HG03280 (cell line): ENCODE measurements around the gene ANKRD65.
A peak's percentile ranks its signal among the peaks of the same experiment; 100 is the strongest.
"Not testable (repeated sequence)": the region's sequence is repeated elsewhere in the genome, so short reads cannot be mapped to it uniquely, and the experiment has no call there.

Experiments
- ATAC-seq: cut with Tn5 transposase; IDR thresholded peaks from one replicate; pipeline ENCODE4 v1.9.1; 2021; ENCODE audit warnings: mild to moderate bottlenecking, moderate library complexity; ENCODE audit not compliant: unreplicated experiment

Gene ANKRD65

DNA sequence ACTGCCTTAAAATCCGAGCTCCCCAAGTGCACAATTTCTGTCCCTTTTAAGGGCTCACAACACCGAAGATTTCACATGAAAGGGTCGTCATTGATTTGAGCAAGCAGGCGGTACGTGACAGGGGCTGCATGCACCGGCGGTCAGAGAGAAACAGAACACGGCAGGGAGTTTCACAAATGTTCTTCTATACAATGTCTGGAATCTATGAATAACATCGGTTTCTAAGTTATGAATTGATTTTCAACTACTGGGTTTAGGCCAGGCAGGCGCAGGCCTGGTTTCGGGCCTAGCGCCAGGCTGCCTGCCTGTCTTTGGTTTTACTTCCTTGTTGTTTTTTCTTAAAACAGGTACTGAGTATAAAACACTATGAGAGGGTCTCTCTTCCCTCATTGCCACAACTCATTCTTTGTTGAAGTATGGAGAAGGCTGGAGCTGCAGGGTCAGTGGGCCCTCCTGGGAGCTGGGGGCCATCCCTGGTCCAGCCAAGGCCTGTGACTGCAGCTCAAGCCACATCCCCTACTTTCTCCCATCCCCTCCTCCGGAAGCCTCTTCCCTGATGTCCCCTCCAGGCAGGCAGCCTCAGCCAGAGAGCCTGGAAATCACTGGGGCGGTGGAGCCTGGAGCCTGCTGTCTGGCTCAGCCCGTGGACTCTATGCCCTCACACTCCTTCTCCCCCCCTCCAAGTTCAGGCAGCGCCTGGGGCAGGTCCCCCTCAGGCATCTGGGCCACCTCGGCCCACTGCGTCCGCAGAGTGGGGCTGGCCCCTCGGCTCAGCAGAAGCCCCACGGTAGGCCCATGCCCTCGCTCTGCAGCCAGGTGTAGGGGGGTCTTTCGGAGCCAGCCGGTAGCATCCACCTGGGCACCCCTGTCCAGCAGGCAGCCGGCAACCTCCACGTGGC, 2.4 kb downstream of the ANKRD65 start:
- no peak for ATAC-seq

DNA sequence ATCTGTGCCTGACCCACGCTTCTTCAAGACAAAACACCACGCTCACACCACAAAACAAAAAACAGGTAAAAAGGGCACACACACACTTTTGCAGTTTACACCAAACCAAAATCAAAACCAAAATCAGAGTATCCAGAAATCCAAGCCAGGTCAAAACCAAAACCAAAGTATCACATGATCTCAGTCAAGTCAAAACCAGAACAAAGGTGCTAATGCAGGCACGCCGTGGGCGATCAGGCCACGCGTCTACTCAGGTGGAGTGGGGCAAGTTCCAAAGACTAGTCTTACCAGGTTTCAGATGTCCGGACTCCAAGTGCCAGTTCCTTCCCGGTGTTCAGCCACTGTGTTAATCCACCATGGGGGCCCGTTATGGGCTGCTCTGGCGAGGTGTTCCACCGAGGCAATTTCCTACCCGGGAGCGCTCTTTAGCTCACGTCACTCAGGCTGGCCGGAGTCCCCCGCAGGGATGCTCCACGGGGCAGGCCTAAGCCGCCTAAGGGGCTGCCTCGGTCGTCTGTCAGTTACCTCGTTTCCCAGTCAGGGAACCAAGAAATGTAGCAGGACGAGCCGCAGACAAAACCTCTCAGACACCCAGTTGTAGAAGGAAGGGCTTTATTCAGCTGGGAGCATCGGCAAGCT, 3.1 kb downstream of the ANKRD65 start:
- not testable (repeated sequence) for ATAC-seq

DNA sequence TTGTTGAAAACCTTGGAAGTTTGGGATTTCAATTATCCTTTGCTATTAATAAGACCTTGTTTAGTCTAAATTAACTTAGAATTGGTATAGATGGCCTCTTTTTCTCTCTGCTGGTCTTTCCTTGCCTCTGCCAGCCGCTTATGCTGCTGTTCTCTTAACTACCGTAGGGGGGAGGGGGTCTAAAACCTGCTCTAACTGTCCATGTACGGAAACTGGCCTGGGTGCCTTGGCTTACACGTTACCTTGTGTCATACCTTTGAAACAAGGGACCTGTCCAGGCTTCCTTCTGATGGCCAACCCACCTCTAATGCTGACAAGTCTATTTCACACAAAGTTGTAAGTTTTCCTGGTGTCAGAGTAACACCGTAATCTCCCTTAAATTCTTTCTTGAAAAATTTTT, 3.7 kb downstream of the ANKRD65 start:
- ATAC-seq, result not testable (repeated sequence)

DNA sequence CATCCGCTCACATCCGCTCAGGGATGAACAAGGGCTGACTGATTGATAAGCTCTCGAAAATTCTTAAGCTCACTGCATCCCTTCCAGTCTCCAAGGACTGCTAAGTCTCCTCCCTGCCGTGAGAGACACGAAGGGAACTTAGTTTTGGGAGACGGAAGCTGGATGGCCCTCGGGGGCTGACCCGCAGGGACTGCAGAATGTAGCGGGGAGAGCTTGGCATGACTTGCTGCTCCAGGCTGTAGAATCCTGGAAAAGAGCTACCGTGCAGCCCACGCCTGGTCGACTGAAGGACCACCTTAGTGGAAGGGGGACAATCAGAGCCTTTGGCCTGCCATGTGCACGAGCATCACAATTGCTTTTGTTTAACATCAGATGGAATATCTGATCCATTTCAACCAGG, 5.3 kb downstream of the ANKRD65 start:
- no peak for ATAC-seq

DNA sequence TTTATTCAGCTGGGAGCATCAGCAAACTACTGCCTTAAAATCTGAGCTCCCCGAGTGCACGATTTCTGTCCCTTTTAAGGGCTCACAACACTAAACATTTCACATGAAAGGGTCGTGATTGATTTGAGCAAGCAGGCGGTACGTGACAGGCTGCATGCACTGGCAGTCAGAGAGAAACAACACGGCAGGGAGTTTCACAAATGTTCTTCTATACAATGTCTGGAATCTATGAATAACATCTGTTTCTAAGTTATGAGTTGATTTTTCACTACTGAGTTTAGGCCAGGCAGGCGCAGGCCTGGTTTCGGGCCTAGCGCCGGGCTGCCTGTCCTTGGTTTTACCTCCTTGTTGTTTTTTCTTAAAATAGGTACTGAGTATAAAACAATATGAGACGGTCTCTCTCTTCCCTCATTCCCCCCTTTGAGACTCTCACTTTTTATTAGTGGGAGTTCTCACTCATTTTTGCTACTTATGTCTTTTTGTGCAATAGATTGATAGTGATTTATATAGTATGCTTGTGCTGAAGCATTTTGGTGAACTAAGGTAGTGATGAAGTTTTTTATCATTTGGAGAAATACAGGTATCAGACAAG, 8.7 kb downstream of the ANKRD65 start:
- ATAC-seq, result not testable (repeated sequence)

DNA sequence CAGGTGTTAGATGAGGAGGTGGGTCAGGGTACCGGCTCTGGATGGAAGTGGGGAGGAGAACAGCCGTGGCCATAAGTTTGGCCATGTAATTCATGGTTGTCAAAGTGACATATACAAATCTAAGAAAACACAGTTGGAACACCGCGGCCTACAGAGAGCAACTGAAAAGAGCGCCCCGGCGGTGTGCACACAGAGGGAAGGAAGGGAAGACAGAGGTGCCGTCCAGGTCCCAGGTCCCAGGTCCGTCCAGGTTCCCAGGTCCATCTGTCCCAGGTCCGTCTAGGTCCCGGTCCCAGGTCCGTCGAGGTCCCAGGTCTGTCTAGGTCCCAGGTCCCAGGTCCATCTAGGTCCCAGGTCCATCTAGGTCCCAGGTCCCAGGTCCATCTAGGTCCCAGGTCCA, 9.4 kb downstream of the ANKRD65 start:
- ATAC-seq, result no peak

DNA sequence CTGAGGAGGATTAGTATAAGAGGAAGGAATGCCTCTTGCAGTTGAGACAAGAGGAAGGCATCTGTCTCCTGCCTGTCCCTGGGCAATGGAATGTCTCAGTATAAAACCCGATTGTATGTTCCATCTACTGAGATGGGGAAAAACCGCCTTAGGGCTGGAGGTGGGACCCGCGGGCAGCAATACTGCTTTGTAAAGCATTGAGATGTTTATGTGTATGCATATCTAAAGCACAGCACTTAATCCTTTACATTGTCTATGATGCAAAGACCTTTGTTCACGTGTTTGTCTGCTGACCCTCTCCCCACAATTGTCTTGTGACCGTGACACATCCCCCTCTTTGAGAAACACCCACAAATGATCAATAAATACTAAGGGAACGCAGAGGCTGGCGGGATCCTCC, 10.8 kb downstream of the ANKRD65 start:
- ATAC-seq, result not testable (repeated sequence)

DNA sequence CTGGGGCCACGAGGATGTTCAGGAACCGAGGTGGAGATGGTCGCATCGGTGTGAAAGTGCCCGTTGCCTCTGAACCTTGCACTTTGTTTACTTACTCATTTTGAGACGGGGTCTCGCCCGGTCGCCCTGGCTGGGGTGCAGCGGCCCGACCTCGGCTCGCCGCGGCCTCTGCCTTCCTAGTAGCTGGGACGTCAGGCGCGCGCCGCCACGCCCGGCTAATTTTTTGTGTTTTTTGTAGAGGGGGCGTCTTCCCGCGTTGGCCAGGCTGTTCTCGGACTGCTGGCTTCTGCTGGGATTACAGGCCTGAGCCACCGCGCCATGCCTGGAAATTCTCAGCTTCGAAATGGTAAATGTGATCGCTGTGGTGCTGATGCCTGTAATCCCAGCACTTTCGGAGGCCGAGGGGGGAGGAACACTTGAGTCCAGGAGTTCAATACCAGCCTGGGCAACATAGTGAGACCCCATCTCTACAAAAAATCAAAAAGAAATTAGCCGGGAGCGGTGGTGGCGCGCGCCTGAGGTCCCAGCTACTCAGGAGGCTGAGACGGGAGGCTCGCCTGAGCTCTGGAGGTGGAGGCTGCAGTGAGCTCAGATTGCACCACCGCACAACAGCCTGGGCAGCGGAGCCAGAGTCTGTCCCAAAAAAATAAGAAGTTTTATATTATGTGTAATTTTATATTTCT, 13.3 kb downstream of the ANKRD65 start:
- ATAC-seq, result no peak

DNA sequence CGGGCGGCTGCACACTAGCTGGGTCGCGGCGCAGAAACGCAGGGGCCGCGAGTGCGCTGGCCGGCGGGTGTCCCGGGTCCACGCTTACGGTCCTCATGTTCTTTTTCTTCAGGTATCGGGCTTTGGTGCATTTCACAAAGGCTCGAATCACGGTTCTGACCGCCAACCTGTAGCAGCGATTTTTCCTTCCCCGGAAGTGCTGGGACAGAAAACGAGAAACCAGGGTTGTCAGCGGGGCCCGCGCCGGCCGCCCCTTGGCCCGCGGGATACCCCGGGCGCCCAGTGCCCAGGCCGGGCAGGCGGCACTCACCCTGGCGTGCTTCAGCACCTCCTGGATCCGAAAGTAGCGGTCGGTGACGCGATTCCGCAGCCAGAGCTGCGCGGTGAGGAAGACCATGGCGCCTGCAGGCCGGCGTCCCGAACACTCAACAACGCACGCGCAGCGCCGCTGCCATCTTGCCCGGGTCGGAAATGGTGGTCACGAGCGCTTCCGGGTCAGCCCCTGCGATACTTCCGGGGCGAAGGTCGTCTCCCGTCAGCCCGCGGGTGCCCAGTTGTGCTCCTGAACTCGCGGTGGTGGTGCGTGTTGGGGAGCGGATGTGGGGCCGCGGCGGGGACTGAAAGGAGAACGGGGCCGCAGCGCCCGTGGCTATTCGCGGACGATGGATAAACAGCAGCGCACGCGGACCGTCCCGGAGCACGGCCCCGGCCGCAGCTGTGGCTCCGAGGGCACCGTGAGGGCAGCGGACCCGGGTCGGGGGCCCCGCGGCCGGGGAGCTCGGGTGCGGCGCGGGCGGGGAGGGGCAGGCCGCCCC, 14.0 kb downstream of the ANKRD65 start, which contains the start of gene MRPL20:
Gene MRPL20, minus strand, starts transcription at position 473 of the 815 bp plus-strand sequence. Its CDS starts 76 bp downstream, at position 397.
- peak; percentile 92 for ATAC-seq

DNA sequence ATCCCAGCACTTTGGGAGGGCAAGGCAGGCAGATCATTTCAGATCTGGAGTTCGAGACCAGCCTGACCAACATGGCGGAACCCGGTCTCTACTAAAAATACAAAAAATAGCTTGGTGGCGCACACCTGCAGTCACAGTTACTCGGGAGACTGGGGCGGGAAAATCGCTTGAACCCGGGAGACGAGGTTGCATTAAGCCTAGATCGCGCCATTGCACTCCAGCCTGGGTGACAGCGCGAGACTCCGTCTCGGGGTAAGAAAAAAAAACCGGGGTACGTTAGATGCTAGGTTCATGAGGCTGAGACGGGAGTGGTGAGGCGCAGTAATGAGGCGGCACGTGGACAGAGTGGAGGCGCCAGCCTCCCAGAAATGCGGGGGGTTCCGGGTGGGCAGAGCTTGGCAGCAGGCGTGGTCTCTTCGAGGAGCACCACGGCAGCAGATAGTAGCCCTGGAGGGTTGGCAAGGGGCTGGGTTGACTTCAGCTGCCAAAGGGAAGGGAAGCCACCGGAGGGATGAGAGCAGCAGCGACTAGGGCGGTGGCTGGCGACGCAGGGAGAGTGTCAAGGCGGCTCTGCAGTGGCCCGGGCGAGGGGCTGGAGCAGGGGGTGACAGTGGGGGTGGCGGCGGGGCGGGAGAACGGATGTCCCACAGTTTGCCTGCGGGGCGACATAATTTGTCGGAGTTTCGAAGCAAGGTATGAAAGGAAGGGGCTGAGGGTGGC, 14.8 kb downstream of the ANKRD65 start:
- no peak for ATAC-seq

DNA sequence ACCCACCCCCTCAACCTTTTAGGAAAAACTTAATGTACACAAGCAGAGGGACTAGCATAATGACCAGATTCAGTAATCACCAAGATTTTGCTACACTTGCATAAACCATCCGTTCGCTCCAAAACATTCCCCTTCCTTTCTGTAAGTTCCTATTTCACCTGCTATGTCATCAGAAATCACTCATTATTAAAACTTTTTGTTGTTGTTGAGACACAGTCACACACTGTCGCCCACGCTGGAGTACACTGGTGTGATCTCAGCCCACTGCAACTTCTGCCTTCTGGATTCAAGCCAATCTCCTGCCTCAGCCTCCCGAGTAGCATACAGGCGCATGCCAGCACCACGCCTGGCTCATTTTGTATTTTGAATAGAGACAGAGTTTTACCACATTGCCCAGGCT, 17.4 kb downstream of the ANKRD65 start:
- no peak for ATAC-seq

DNA sequence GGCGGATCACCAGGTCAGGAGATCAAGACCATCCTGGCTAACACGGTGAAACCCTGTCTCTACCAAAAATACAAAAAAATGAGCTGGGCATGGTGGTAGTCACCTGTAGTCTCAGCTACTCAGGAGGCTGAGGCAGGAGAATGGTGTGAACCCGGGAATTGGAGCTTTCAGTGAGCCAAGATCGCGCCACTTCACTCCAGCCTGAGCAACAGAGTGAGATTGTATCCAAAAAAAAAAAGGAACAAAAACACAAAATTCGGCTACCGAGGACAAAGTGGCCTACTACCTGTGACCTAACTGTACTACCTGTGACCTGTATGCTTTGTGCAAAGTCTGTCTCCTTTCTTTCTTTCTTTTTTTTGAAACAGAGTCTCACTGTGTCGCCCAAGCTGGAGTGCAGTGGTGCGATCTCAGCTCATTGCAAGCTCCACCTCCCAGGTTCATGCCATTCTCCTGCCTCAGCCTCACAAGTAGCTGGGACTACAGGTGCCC, 18.1 kb downstream of the ANKRD65 start:
- ATAC-seq, result not testable (repeated sequence)

DNA sequence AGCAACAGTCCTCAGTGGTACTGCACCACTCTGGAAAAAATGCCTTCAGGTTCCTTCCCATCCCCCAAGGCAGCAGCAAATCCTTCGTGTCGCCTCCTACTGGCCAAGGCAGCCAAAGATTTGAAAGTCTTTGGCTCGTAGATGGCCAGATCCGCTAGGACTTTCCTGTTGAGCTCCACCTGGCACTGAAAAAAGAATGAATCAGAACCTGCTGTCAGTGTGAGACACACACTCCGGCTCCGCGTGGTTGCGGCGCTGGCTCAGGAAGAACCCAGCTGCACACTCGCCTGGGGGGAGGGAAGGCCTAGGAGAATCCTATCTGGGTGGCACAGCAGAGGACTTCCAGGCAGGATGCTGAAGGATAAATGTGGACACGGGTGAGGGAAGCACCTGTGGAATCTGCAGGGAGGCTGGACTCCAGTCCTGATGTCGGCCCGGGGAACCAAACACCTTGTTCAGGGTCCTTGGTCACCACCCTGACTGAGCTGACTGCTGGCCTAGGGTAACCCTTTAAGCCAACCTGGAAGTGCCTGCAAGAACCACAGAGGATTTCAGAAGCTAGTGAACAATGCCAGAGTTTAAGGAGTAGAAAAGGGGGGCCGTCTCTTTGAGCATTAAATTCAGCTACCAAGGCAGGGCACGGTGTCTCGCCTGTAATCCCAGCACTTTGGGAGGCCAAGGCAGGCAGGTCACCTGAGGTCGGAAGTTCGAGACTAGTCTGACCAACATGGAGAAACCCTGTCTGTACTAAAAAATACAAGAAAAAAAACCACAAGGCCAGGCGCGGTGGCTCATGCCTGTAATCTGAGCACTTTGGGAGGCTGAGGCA, 18.8 kb downstream of the ANKRD65 start:
- no peak for ATAC-seq

DNA sequence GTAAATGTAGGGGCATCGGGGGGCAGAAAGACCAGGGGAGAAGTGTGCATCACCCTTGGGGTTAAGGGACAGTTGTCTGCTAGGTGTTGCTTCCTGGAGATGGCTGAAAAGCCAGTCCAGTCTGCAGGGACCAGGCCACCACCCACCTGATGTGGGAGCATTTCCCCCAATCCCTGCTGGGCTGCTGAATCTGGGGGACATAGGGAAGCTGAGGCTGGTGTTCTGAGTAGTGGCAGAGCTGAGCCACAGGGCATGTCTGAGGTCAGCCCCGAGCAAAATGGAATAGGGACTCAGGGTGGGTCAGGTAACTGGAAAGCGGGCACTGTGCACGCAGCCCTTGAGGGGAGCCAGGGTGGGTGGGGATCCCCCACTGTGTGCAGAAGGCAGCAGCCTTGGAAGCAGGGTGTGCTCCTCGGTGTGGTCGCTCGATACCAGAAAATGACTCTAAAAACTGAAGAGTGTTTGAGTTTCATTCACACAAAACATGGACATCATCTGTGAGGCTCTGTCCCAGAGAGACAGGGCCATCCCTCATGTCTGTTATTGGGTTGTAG, 19.5 kb downstream of the ANKRD65 start:
- ATAC-seq, result no peak

DNA sequence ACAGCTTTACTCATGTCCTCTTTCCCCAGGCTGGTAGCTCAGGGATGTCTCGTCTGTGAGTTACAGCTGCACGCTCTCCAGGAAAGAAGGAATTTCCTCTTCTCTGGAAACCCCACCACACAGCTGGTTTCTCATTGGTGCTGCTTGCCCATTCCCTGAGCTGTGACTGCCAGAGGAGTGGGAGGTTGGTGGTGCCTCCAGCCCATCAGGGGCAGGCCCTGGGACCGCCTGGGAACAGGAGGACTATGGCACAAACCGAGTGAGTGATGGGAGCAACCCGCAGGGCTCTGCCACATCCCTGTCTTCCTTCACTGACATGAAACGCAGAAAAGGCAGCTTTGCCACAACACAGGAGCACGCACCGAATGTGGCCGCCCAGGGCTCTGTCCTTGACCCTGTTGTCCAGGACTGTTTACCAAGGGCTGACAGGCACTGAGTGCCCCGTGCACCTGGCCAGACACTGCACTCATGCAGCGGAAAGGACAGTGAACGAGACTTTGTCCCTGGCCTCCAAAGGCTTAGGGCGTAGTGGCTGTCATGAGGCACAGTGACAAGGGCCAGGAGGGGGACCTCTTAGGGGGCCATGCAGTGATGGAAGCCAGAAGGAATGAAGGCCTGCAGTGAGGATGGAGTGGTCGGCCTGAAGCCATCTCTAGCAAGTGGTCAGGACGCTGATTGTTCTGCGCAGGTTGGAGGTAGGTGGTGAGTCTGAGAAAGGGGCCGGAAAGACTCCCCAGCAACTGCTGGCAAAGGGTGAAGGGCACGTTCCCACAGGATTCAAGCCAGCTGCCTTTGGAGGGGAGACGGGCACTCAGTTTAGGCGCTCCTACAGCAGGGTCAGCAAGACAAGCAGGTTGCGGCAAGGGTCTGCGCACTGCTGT, 20.3 kb downstream of the ANKRD65 start:
- ATAC-seq, result no peak

DNA sequence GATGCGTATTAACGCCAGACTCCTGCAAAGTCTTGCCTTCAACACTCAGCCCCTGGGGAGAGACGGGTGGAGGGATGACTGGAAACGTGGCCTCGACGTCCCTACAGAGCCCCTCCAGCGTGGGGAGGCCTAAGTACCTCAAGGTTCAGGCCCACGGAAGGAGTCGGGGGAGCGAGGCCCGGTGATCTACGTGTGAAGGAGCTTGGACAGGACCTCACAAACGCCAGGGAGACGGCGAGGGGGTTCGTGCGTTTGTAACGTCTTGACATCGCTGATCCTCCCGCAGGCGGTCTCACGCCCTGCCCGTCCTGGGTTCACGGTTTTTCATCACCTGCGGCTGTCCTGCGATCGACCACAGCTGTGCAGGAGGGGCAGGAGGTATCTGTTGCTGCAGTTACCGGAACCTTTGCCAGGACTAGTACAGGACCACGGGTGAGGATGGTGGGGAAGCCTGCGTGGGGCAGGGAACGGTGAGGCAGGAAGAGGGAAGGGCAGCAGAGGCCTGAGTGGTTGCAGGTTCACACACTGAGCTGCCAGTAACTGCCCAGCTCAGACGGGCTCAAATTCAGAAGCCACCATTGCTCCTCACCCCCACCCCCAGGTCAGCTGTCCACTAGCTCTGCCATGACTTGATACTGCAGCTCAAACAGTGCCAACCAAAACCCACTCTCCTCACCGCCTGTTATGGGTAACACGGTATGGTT, 21.1 kb downstream of the ANKRD65 start:
- no peak for ATAC-seq
